HEK293 (cell line): ENCODE data around the gene NEO1.

Source experiments
- ELK4 ChIP-seq: IDR thresholded peaks from 2 replicates; pipeline ENCODE4 v1.6.1; 2011; ENCODE audit warnings: mild to moderate bottlenecking, low read depth, low read length, borderline replicate concordance
- TF ChIP-seq, protein P1 (sequence below): fragments of 450-650 bp; formaldehyde crosslinking; IDR thresholded peaks from 2 replicates; pipeline ENCODE4 v1.5.1; 2016; ENCODE audit warnings: missing biosample characterization, missing genetic modification characterization

- TF ChIP-seq, protein P1, sequence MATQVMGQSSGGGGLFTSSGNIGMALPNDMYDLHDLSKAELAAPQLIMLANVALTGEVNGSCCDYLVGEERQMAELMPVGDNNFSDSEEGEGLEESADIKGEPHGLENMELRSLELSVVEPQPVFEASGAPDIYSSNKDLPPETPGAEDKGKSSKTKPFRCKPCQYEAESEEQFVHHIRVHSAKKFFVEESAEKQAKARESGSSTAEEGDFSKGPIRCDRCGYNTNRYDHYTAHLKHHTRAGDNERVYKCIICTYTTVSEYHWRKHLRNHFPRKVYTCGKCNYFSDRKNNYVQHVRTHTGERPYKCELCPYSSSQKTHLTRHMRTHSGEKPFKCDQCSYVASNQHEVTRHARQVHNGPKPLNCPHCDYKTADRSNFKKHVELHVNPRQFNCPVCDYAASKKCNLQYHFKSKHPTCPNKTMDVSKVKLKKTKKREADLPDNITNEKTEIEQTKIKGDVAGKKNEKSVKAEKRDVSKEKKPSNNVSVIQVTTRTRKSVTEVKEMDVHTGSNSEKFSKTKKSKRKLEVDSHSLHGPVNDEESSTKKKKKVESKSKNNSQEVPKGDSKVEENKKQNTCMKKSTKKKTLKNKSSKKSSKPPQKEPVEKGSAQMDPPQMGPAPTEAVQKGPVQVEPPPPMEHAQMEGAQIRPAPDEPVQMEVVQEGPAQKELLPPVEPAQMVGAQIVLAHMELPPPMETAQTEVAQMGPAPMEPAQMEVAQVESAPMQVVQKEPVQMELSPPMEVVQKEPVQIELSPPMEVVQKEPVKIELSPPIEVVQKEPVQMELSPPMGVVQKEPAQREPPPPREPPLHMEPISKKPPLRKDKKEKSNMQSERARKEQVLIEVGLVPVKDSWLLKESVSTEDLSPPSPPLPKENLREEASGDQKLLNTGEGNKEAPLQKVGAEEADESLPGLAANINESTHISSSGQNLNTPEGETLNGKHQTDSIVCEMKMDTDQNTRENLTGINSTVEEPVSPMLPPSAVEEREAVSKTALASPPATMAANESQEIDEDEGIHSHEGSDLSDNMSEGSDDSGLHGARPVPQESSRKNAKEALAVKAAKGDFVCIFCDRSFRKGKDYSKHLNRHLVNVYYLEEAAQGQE (tag by site-specific recombination) = no peak
- TF ChIP-seq ELK4 = no peak
Observed at GRCh38 chr15:73024168-73024567, 28.1 kb upstream of the NEO1 start.
